GM18909 (cell line): Measurements from ENCODE around the gene TPGS1.

Experiments
- ATAC-seq: cut with Tn5 transposase; IDR thresholded peaks from one replicate; pipeline ENCODE4 v1.9.1; 2021; ENCODE audit warnings: mild to moderate bottlenecking; ENCODE audit not compliant: unreplicated experiment, poor library complexity

TPGS1 gene

GRCh38 chr19:507286-508203 is at the start of gene TPGS1:
TPGS1 (plus strand) TSS chr19:507497; CDS start chr19:507507, 10 bp downstream.
- ATAC-seq, result peak; percentile 59

- ATAC-seq, result no peak
Observed at GRCh38 chr19:457636-458035, 49.7 kb upstream of the TPGS1 start.

- no peak for ATAC-seq
Observed at GRCh38 chr19:458091-459042, 48.9 kb upstream of the TPGS1 start.

- ATAC-seq, result no peak
Observed at GRCh38 chr19:459724-460511, 47.4 kb upstream of the TPGS1 start.

- no peak for ATAC-seq
Observed at GRCh38 chr19:460877-461720, 46.2 kb upstream of the TPGS1 start, which contains the start of gene SHC2. SHC2 (minus strand) TSS chr19:461033; CDS start chr19:460996, 37 bp downstream.

- ATAC-seq, result no peak
Observed at GRCh38 chr19:461721-462551, 45.4 kb upstream of the TPGS1 start.

- ATAC-seq, result no peak
Observed at GRCh38 chr19:463483-464207, 43.7 kb upstream of the TPGS1 start.

- ATAC-seq, result no peak
Observed at GRCh38 chr19:464208-464545, 43.1 kb upstream of the TPGS1 start.

- no peak for ATAC-seq
Observed at GRCh38 chr19:465056-465816, 42.1 kb upstream of the TPGS1 start.

GRCh38 chr19:467554-467953 is 39.7 kb upstream of the TPGS1 start:
- no peak for ATAC-seq

- ATAC-seq, result no peak
Observed at GRCh38 chr19:468587-469256, 38.6 kb upstream of the TPGS1 start.

GRCh38 chr19:469833-470232 is 37.5 kb upstream of the TPGS1 start:
- ATAC-seq, result no peak

GRCh38 chr19:470701-471100 is 36.6 kb upstream of the TPGS1 start:
- ATAC-seq, result no peak

GRCh38 chr19:472005-472858 is 35.1 kb upstream of the TPGS1 start:
- ATAC-seq, result no peak

- no peak for ATAC-seq
Observed at GRCh38 chr19:474126-475078, 32.9 kb upstream of the TPGS1 start.
